HG03469 (cell line): Measurements from ENCODE around the gene TSPAN10.
A peak's percentile ranks its signal among the peaks of the same experiment; 100 is the strongest.
"Not testable (repeated sequence)": the region's sequence is repeated elsewhere in the genome, so short reads cannot be mapped to it uniquely, and the experiment has no call there.

Experiments used
- ATAC-seq: cut with Tn5 transposase; IDR thresholded peaks from one replicate; pipeline ENCODE4 v1.9.1; 2021; ENCODE audit warnings: mild to moderate bottlenecking, moderate library complexity, moderate number of reproducible peaks; ENCODE audit not compliant: unreplicated experiment

The TSPAN10 gene

GRCh38 chr17:81636505-81637288 lies at the start of gene TSPAN10, which contains the start of gene NPLOC4:
Gene TSPAN10 (plus strand): TSS chr17:81637196. CDS start chr17:81642413, 5,217 bp downstream.
Gene NPLOC4 (minus strand): TSS chr17:81637112. CDS start chr17:81636930, 182 bp downstream.
- ATAC-seq: peak; percentile 64

GRCh38 chr17:81589612-81590011 lies 47.4 kb upstream of the TSPAN10 start:
- no peak for ATAC-seq

- ATAC-seq: no peak
Observed at GRCh38 chr17:81590121-81590520, 46.9 kb upstream of the TSPAN10 start.

- ATAC-seq: no peak
Observed at GRCh38 chr17:81591971-81592370, 45.0 kb upstream of the TSPAN10 start.

- no peak for ATAC-seq
Observed at GRCh38 chr17:81593105-81593871, 43.7 kb upstream of the TSPAN10 start.

DNA sequence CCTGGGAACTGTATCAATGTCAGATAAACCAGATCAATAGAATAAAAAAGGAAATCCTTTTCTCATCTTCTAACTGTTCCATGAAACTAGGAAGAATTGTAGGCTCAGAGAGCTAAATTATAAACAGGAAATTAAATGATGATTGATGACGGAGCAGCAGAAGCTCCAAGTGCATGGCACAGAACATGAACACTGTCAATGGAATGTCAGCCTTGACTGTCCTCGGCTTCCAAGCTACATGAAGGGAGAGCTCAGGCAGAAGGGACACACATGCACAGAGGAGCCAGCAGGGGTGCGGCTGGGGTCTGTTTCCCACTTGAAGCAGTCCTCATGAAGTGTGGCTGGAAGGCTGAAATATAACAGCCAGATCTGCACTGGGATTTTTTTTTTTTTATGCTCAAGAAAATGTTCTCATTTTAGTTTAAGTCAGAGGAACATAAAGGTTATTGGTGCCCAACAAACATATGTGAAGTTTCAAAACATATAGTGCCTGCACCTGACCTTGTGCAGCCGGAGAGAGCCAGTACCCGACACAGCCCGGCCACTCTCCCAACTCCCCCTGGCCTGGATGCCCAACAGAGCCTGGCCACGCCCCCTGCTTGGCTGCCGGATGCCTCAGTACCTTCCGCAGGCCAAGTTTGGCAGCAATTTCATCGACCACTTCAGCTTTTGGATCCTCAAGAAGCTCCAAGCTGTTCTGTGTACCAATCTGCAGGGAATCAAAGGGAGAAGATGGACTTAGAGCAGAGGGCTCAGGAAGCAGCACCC lies 37.1 kb upstream of the TSPAN10 start:
- no peak for ATAC-seq

DNA sequence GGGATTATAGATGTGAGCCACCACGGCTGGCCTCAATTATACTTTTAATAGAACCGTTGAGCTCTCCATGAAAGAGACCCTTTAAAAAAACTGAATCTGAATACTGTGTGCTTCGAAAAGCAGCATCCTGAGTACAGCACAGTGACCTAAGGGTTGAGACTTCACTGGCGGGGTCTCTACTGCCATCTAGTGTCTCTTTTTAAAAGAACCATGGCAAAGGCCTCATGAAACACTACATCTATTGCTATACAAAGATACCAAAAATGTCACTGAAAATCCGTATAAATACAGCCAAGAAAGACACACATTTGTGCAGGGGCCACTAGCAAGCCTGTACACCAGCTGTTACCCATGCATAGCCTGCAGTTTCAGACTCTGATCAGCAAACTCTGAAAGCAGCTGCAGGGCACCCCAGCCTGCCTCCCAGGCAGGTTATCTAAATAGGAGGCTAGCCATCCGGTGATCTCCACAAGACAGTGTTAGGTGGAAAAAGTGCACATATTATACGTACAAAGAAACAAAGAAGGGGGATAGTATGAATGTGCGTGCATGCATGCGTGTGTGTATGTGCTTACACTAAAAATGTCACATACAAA lies 35.4 kb upstream of the TSPAN10 start:
- no peak for ATAC-seq

DNA sequence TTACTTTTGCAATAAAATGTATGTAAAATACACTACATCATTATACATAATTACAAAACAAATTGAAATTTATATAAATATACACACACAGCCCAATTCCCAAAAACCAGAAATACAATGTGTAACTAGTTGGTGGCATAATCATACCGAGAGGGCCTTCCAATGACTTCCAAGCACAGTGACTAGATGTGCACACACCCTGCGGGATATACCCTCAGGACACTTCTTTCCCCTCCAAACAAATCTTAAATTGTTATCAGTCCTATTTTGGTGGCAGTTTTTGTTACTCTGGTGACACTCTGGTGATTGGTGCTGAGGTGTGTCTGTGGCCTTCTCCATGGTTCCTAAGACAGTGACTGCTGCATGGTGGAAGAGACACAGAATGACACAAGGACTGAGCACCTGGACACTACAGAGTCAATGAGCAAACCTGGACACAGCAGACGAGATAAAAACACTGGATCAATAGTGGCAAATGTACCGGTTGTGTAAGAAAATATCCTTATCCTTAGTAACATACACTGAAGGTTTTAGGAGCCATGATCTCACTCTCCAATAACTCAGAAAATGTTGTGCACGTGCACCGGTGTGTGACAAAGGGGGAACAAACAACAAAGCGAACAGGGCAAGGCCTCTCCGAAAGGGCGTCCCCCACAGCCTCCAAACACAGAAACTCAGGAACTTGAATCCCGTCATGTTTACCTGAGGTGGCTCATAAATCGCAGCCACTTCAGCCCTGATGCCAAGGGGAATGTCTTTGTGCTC lies 33.0 kb upstream of the TSPAN10 start:
- no peak for ATAC-seq

GRCh38 chr17:81607431-81607830 lies 29.6 kb upstream of the TSPAN10 start:
- ATAC-seq: no peak

GRCh38 chr17:81608082-81608481 lies 28.9 kb upstream of the TSPAN10 start:
- no peak for ATAC-seq

- no peak for ATAC-seq
Observed at GRCh38 chr17:81608605-81609004, 28.4 kb upstream of the TSPAN10 start.

DNA sequence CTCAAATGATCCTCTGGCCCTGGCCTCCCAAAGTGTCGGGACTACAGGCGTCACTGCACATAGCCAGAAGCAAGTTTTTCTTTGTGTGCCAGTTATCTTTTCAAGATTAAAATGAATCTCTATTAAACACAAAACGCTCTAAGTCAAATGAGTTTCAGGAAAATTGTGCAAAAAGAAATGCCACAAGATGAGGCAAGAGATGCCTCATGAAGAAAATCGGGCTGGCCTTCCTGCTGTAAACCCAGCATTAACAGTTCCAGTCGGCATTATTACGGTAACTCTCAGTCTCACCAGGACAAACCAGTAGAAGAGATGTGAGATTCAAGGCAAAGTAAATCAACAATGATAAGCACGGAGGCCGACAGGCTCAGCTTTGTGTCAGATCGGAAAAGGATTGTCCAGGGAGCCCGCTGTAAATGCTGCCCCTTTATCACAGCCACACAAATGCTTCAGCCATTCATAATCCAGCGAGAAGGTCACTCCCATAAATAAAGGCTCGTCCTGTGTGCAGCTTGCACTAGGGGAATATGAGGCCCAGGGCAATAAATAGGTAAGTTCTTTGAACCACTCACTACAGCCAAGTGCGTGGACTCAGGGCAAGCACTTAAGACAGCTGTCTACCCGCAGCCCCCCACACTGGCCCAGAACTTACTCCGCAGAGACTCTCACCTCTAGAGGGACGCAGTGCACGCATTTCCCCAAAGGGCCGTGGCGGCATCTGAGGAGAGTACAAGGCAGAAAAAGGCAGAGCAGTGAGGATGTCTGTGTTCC lies 27.3 kb upstream of the TSPAN10 start:
- ATAC-seq: no peak

GRCh38 chr17:81612172-81612970 lies 24.6 kb upstream of the TSPAN10 start:
- no peak for ATAC-seq

DNA sequence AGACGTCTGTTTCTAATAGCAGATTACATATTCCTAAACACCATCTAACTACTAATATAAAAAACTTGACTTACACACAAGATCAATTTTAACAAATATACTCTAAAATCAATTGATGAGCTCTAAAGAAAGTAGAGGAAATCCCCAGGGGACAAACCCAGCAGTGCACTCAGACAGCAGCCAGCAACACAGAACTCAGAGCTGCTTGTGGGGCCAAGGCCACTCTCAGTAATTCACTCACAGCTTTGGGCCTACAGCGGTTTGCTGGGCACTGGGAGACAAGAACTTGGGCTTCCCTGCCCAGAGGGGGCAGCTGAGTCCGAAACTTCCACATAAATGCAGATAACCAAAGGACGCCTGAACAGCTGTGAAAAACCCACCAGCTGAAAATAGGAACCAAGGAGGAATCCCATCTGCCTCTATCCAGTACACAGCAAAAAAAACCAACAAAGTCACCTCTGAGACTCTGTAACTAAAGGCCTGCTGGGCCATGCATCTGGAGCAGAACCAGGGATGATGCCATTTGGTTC lies 21.5 kb upstream of the TSPAN10 start:
- ATAC-seq: no peak

GRCh38 chr17:81616877-81617276 lies 20.1 kb upstream of the TSPAN10 start:
- ATAC-seq: no peak

- not testable (repeated sequence) for ATAC-seq
Observed at GRCh38 chr17:81618307-81618706, 18.7 kb upstream of the TSPAN10 start.

GRCh38 chr17:81621494-81622130 lies 15.4 kb upstream of the TSPAN10 start:
- ATAC-seq: no peak

DNA sequence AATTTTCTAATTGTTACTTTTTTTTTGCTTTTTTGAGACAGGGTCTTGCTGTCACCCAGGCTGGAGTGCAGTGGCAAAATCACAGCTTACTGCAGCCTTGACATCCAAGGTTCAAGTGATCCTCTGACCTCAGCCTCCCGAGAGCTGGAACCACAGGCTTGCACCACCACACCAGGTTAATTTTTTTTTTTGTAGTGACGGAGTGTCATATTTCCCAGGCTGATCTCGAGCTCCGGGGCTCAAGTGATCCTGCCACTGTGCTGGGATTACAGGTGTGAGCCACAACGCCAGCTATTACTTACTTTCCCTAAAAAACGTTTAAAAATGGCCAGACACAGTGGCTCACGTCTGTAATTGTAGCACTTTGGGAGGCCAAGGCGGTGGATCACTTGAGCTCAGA lies 6.7 kb upstream of the TSPAN10 start:
- no peak for ATAC-seq
